HepG2 (cell line): Measurements from ENCODE around the gene CTNND1.

Experiments
- ATF7-NPFF ChIP-seq: sonication (generic); formaldehyde crosslinking; IDR thresholded peaks from 2 replicates; pipeline ENCODE4 v1.8.1; 2023; ENCODE audit warnings: mild to moderate bottlenecking, low read depth, missing genetic modification reagents, moderate library complexity
- RFX1 ChIP-seq: fragments of 450-650 bp; IDR thresholded peaks from 2 replicates; pipeline ENCODE4 v1.6.1; 2017
- TCF7 ChIP-seq: sonication (generic); IDR thresholded peaks from 2 replicates; pipeline ENCODE4 v1.6.1; 2016; ENCODE audit warnings: antibody characterized with exemption, low read depth
- ZNF773 ChIP-seq: sonication (generic); formaldehyde crosslinking; IDR thresholded peaks from 2 replicates; pipeline ENCODE4 v1.4.0; 2020; ENCODE audit warnings: missing genetic modification reagents, borderline replicate concordance
- TF ChIP-seq, protein P1 (sequence below): sonication (generic); formaldehyde crosslinking; IDR thresholded peaks from 2 replicates; pipeline ENCODE4 v1.5.0; 2020; ENCODE audit warnings: mild to moderate bottlenecking, missing genetic modification reagents, moderate library complexity

DNA sequence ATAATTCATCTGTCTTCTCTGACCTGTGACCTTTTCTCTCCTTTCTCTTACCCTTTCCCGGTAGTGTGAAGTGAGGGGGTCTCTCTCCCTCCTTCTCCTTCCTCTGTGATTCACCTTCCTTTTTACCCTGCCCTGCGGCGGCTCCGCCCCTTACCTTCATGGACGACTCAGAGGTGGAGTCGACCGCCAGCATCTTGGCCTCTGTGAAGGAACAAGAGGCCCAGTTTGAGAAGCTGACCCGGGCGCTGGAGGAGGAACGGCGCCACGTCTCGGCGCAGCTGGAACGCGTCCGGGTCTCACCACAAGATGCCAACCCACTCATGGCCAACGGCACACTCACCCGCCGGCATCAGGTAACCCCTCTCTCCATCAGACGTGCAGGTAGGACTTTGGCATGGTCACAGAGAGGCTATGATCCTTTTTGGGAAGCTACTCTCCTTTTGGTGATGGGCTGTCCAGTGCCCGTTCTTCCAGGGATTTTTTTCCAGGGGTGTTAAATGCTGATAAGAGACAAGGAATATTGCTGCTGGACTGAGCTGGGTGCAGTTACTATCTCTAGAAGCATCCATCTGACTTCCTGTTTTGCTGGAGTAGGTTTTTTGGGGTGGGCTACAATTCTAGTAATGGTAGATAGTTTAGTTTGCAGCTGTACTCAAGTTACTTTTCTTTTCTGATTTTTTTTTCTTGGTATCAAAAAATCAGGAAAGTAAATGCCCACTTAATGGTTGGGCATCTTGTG lies 29.9 kb downstream of the CTNND1 start:
- TF ChIP-seq ATF7-NPFF (CRISPR knock-in tag) = no peak
- TF ChIP-seq, protein P1, sequence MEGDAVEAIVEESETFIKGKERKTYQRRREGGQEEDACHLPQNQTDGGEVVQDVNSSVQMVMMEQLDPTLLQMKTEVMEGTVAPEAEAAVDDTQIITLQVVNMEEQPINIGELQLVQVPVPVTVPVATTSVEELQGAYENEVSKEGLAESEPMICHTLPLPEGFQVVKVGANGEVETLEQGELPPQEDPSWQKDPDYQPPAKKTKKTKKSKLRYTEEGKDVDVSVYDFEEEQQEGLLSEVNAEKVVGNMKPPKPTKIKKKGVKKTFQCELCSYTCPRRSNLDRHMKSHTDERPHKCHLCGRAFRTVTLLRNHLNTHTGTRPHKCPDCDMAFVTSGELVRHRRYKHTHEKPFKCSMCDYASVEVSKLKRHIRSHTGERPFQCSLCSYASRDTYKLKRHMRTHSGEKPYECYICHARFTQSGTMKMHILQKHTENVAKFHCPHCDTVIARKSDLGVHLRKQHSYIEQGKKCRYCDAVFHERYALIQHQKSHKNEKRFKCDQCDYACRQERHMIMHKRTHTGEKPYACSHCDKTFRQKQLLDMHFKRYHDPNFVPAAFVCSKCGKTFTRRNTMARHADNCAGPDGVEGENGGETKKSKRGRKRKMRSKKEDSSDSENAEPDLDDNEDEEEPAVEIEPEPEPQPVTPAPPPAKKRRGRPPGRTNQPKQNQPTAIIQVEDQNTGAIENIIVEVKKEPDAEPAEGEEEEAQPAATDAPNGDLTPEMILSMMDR = no peak
- TF ChIP-seq TCF7 = no peak
- TF ChIP-seq ZNF773 (CRISPR knock-in tag) = no peak
- no peak for TF ChIP-seq RFX1
